Measurements from ENCODE around the gene HES3.

Gene HES3

GRCh38 chr1:6276811-6277555, 33.0 kb downstream of the HES3 start:
- in situ Hi-C loops (cut with MboI; ENCODE audit: low sequenced_read_pairs), result no loop called here

- in situ Hi-C loops (cut with MboI; ENCODE audit: low sequenced_read_pairs), result no loop called here
Observed at GRCh38 chr1:6278263-6278662, 34.3 kb downstream of the HES3 start.

DNA sequence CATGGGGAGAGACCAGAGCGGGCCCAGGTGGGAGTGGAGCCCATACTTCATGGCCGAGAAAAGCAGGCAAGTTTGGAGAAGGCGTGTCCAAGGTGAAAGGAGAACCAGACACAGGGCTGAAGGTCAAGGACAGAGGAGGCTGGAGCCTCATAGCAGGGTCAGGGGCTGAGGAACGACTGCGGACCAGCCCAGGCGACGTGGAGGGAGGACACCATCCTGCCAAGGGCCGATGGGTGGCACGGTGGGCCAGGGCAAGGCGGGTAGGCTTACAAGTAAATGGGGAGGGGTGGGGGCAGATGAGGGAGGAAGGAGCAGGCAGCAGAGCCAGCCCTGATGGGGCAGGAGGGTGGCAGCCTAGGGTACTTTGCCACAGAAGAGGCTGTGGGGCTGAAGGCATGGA, 35.1 kb downstream of the HES3 start:
- in situ Hi-C loops (cut with MboI; ENCODE audit: low sequenced_read_pairs), result no loop called here

DNA sequence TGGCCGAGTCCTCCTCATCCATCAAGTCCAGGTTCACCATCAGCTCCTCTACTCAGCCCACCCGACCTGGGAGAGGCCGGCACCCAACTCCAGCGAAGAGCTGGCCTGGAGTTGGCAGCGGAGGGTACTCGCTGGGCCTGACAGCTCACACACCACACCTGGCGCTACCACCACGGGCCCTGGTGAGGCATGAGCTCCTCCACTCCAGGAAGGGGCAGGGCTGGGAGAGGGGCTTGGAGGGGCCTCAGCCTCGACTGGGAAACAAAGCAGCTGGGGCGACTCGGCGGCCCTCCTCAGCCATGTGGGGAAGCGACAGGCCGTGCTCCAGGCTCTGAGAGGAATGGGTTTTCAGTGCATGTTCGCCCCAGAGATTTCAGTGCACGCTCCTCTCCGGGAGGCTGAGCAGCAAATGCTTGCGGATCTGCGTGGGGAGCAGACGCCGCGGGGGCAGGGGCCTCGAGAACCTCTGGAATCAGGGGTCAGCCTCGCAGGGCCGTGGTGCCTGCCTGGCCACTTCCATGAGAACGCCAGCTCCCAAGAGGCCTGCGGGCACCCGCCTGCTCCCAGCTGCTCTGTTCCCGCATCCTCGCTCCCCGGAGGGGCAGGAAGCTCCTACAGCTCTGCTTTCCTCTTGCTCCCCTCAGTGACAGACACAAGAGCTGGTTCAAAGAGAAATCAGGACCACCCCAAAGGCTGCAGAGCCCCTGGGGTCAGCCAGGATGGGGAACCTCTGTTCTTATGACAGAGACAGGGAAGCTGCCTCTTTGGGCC, 35.8 kb downstream of the HES3 start:
- in situ Hi-C loops (cut with MboI; ENCODE audit: low sequenced_read_pairs), result no loop called here

- in situ Hi-C loops (cut with MboI; ENCODE audit: low sequenced_read_pairs), result no loop called here
Observed at GRCh38 chr1:6280761-6281451, 36.9 kb downstream of the HES3 start.

DNA sequence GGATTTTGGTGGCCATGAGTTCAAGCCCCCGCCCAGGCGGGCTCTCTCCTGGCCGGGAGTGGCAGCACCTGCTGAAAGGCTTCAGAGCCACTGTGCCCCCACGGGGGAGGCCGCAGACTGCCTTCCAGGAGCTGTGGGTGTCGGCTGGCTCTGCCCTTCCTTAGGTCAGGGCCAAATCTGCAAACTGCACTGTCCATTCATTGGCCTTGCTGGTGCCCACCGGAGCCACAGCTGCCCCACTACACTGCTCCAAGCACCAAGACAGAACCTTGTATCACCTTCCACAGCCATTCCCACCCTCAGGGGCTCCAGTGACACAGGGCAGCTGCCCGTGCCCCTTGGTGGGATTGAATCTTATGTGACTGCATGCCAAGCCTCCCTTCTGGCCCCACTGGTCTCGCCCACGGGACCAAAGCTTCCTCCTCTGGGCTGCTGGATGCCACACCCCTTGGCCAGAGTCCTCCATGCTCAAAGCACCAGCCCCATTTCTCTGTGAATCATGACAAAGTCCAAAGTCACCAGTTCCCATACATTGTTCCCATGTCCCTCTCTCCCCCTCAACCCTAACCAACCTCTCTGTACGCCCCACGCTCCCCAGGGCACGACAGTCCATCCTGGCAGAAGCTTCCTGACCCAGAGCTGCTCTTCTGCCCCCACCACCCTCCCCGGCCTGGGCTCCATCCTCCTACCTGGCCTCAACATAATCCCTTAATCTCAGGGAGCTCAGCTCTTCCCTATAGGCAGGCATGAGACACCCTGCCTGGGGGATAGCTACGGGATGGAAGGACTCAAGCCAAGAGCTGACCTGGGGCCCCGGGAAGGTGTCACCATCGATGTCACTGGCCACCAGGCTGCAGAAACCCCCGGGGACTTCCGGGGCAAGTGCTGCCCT, 37.8 kb downstream of the HES3 start:
- in situ Hi-C loops (cut with MboI; ENCODE audit: low sequenced_read_pairs), result no loop called here

DNA sequence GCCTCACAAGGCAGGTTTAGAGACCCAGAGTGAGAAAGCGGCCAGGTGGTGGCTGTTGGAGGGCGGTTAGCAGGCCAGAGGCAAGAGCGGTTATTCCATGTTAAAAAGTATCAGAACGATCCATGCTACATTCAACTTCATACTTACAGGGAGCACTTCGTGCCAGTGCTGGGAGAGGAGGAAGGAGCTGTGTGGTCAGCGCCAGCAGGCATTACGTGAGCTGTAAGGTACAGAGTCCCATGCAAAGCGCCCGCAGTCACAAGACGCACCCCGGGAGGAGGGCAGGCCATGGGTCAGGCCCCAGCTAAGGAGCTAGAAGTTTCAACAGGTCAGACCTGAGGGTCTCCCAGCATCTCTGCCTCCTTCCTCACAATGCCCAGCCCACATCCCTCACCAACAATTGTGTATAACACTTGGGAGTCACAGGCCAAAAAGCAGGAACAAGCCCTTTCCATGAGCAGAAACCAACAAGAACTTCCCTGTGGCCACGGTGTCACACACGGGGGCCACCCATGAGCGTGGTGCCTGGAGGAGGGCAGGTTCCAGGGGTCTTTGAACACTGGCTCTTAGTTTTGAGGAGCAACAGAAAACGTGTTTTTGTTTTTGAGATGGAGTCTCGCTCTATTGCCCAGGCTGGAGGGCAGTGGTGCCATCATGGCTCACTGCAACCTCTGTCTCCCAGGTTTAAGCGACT, 38.7 kb downstream of the HES3 start:
- in situ Hi-C loops (cut with MboI; ENCODE audit: low sequenced_read_pairs), result no loop called here

DNA sequence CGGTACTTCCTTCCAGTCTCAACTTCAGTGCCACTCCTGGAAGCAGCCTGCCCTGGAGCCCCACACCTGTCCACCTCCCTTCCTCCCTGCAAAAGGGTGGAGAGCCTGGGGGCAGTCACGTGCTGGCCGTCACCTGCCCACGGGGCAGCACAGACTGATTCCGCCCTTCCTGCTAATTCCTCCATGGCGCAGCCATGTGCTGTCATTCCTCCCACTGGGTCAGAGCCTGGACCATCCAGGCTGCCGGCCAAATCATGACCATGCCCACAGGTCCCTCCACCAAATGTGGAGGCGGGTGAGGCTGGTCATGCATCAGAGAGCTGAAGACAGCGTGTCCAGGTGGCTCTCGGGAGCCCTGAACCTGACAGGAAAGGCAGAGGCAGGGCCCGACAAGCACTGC, 41.4 kb downstream of the HES3 start:
- in situ Hi-C loops (cut with MboI; ENCODE audit: low sequenced_read_pairs), result no loop called here

DNA sequence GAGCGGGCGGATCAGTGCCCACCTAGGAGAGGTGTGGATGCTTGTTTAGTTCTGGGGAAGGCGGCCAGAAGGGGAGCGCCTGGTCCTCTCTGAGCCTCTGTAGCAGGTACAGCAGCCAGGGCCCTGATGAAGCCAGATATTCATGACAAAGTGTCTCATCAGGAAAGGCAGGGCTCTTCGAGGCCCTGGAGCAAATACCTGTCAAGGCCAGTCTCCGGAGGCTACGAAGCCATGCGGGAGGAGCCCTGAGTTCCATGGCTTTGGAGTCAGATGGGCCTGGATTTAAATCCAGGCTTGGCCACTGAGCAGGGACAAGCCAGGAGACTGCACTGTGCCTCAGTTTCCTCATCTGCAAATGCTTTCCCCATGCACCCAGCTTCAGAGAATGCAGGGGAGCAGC, 42.3 kb downstream of the HES3 start:
- in situ Hi-C loops (cut with MboI; ENCODE audit: low sequenced_read_pairs), result no loop called here

- in situ Hi-C loops (cut with MboI; ENCODE audit: low sequenced_read_pairs), result no loop called here
Observed at GRCh38 chr1:6287029-6287428, 43.0 kb downstream of the HES3 start.

DNA sequence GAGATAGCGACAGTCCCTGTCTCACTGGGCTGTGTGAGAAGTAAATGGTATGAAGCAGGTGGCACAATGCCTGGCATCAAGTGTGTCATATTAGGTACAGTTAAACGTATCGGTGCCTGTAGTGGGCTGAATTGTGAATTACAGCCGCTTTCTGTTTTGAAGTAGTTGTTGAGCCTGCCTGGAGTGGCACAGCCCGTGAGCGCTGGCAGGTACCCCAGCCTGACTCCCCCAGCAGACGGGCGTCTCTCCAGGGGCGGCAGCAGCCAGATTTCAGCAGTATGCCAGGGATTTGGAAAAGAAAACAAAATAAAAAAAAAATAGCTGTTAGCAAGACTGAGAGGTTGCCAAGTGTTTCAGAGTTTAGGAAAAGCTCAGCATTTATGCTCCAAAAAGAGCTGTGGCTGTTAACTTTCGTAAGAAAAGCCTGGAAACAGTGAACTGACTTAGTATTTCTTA, 43.5 kb downstream of the HES3 start:
- in situ Hi-C loops (cut with MboI; ENCODE audit: low sequenced_read_pairs), result no loop called here

DNA sequence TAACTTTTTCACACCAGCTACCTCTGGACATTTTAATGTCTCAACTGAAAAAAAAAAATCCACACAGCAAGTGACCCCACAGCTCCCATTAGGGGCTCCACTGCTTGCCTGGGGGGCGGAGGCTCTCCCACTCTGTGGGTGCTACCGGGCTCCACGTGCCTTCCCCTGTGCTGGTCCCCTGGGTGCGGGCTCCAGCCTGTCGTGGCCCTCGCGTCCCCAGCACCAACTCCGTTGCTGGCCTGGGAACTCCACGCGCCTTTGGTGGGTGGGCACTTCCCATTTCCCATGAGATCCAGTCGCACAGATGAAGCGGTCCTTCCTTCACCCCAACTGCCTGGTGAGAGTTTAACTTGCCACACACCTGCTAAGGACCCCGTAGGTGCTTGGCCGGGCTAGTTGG, 44.0 kb downstream of the HES3 start:
- in situ Hi-C loops (cut with MboI; ENCODE audit: low sequenced_read_pairs), result no loop called here

DNA sequence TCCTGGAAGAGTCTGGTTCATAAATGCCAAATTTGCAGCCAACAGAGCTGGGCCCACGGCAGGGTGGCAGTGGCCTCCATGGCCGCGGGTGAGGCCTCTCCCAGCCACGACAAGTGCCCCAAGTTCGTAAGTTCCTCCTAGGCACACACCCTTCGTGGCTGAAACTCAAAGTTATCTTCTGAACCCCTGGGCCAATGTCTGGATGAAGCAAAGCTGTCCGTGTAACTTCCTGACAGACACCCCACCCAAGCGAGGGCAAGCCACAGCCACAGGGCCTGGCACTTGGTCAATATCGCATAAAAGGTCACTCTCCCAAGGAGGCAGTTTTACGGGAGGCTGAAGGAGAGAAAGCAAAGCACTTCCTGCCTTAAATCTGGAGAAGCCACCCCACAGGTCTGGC, 44.7 kb downstream of the HES3 start:
- in situ Hi-C loops (cut with MboI; ENCODE audit: low sequenced_read_pairs), result no loop called here

DNA sequence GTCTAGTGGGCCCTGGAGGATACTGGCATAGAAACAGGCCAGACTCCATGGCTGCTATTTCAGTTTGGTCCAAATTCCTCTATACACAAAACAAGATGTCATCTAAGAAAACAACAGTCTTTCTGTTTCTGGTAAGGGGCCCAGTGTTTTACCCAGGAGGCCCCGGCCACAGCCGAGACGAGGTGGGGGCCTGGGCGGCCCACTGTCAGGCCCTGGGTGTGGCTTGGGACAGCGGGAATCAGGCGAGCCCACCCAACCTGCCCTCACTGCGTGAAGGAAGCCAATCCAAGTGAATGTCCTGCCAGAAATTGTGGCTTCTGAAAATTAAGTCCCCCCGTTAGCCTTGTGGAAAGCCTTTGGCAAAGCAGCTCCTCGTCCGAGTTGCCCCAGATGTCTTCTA, 48.1 kb downstream of the HES3 start:
- in situ Hi-C loops (cut with MboI; ENCODE audit: low sequenced_read_pairs), result no loop called here

DNA sequence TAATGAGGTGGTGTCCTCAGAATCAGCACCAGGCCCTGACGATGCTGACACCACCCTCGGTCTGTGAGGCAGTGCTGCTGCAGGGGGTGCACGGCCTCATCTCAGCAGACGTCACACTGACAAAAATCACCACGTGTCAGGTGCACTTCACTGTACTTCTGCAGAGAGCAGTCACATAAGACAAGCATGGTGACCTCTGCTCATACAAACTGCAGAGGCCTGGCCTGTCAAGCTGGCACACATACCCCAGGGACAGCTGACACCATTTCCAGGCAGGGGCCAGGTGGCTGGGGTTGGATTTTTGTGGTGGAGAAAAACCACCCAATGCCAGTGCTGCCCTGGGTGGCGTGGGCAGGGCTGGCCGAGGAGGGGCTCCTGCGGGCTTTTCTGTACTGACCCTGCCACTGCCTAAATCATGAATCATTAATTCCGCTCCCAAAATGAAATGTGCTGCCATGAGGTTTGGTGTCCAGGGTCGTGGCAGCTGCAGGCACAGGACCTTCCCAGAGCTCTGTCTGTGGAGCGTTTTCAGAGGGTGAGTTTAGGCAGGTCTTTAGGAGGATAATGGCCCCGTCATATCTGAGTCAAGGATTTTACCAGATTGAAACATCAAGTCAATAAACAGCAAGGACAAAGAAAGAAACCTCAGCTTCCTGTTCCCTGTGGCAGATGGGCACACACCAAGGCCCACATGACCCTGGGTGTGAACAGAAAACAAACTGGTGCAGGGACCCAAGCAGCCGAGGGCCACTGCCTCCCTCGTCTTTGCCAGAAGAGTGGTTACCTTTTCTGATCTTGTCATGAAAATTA, 50.3 kb downstream of the HES3 start:
- in situ Hi-C loops (cut with MboI; ENCODE audit: low sequenced_read_pairs), result no loop called here

DNA sequence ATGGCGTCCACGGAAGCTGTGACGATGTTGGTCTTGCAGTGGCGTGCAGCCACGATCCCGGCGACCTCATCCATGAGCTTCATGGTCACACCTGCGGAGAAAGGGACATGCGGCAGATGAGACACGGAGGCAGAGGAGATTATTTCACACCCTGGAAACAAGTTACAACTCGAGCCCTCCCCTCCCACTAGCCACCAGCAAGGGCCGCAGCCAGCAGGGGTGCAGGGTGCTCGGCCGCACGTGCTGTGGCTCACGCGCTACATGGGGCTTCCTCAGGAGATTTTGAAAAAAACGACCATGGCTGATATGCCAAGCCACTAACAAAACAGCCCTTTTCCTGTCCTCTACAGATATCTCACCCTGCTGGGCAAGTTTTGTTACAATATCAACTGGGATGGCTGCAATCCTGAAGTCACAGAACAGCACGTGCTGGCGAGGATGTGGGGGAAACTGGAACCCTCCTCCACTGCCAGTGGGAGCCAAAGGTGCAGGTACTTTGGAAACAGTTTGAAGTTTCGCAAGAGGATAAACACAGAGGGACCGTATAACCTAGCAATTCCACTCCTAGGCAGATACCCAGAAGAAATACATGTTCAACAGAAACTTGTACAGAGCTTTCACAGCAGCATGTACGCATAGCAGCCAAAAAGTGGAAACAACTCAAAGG, 51.0 kb downstream of the HES3 start:
- in situ Hi-C loops (cut with MboI; ENCODE audit: low sequenced_read_pairs), result no loop called here

Measured in hTERT RPE-1 (cell line).